NCI-H774 (cell line): ENCODE measurements around the gene PGM2.

Source experiments
- DNase-seq: peaks from one replicate; lab custom pipeline; 2025; lab: John Stamatoyannopoulos, UW

The PGM2 gene

DNA sequence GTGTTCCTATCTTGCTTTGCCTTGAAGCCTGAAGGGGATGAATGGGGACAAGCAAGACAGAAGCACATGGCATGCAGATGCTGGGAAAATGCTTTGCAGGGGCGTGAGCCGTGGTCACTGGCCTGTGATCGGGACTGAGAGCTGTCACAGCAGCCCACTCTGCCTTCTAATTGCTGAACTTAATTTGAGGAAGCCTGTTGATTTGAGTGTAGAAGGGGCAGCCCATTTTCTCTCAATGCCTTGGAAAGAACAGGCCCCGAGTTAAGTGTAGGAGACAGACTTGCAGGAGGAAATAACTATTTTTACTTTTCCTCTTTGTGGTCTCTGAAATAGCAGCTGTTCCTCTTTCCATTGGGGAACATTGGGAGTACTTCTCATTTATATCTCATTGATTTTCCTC, 38.3 kb downstream of the PGM2 start:
- no peak for DNase-seq

DNA sequence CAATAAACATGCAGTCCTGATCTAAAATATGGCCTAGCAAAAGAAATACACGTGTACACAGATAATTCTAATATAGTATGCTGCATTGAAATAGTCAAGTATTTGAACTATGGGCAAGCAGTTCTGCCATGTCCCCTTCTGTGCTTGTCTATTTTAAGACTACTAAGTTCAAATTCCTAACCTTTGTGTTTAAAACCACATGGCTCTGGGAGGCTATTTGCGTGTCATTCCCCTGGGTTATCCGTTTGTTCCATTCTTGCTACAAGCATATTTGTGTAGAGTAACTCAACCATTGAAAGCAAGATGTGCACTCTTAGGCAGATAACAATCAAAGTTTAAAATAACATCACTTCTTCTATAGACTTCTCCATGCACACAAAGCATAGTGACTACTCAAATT, 39.0 kb downstream of the PGM2 start:
- DNase-seq, result no peak

DNA sequence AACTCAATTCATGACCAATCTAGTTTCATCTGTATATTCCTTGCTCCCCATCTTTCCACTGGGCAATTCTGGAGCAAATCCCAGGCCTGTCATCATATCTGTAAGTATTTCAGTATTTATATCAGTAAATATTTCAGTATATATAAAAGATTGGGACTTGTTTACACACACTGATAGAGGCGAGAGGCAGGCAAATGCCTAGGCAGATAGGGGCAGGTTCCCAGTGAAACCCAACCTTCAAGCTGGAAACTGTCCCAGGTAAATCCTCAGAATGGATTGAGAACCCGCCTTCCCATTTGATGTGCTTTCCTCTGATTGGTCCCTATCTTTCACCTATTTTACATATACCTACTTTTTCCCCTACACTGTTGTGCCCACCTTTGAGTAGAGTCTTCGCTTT, 40.6 kb downstream of the PGM2 start:
- no peak for DNase-seq

DNA sequence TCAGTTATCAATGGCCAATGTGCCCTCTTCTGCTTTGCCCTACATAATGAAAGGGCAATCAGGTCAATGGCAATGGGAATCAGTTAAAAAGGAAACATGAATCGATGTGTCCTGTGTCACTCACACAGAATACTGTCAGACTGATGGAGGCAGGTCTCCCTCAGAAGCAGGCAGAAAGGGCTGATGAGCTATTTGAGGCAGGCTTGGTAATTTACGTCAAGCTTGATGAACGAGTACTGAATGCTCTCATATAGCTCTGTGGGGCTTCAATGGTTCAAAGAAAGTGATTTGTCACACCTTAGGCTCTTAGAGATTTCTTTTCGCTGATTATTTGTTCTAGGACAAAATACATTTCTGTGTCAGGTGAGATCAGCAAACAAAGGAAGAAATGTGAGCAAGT, 41.8 kb downstream of the PGM2 start:
- DNase-seq, result no peak

DNA sequence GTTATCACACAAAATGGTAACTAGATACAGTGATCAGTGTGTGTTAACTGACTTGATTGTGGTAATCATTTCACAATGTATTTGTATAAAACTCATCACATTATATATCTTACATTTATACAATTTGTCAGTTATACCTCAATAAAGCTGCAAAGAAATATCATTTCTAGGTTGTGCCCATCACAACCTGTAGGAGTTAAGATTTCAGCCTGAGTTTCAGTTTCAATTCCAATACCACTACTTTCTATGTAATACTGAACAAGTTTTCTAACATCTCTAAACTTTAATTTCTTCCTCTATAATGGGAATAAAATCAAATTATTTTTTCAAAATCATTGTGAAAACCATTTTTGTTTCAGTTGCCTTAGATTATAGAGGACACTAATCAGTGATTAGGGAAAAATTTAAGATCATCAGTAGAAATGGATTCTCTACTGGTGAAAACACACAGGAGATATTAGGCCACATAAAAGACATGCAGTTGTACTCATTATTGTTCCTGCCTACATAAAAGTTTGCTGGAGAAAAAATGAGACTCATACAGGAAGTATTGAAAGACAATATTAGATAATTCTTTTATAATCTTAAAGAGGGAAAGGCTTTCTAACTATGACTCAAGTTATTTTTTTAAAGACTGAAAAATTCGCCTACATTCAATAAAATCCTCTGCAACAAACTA, 46.0 kb downstream of the PGM2 start:
- no peak for DNase-seq

DNA sequence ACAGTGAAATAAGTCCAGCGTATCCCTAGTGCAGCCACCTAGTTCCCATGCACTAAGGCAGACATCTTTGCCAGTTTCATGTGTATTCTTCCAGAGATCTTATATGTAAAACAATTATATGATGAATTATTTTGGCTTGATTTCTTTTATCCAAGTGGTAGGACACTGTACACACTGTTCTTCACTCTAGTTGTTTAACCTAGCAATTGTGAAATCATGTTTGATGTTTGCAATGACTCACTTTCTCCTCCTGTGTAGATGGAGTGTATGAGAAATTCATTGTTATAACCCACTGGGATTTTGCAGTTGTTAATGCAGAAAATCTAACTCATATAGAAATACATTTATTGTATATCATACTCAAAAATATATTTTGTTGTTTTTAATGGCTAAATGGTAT, 46.9 kb downstream of the PGM2 start:
- peak; percentile 1 for DNase-seq

DNA sequence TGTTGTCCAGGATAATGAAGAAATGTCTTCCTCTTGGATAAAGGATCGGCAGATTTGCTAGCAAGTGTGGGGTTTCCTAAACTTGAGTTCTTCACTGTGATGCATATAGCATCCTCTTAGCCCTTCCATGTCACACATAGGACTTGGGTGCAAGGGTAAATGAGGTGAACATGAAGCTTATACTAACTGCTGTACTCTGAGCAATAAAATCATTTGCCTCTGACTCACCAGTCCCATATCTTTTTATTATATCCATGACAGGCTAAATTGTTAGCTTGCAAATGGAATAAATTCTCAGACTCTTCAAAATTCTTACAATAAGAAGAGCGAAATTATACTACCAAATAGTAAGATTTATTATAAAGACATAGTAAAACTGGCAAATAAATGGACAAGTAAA, 49.7 kb downstream of the PGM2 start:
- DNase-seq, result no peak

DNA sequence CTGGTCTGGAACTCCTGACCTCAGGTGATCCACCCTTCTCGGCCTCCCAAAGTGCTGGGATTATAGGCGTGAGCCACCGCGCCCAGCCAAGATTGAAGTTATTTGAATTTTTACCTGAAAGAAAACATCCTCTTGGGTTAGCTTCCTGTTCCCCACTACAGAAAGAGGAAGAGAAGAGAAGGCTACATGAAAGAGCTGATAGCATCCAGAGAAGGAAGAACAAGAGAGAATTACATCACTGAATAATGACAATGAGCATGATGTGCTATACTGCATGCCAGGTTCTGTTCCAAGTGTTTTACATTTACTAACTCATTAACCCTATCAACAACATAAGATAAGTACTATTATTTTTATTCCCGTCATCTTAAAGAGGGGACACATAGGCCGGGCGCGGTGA, 52.9 kb downstream of the PGM2 start:
- DNase-seq, result no peak

DNA sequence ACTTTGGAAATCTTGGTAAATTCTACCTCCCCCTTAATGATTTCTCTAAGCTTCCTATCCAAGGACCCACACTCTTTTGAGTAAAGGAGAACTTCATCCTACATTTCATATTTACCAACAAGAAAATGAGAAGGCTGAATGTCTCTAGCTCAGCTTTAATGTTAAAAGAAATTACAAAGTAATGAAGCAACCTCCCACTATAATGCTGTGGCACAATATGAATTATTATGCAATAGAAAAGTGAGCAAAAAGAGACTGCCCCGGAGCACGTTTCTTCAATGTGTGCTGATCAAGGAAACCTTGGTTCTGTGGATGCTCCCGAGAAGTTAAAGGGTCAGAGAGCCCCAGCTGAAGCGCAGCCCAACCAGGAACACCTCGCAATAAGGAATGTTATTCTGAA, 55.3 kb downstream of the PGM2 start:
- DNase-seq, result no peak

DNA sequence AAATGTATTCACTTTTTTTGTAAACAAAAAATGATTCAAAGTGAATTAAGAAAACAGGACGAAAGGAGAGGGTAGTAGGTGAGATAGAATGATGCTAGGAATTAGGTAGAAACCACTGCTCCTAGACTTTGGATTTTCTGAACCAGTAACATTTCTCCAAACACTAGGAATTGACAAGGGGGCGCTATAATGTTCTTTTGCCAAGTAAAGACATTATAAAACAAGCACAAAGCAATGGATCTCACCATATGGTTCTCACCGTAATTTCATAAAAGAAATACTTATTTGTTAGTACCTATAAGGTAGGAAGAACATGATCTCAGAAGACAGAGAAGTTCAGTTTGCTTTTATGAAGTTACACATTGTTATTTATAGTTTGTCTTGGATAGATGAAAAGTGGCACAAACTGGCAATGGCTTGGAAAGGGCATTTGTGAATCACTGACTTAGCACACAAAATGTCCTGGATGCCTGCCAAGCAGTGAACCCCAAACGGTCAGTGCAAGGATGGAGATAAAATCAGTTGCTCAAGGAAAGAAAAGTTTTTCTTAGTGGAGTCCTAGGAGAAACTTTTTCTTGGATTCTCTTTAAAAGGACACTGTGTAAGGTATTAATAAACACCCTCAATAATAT, 56.3 kb downstream of the PGM2 start:
- DNase-seq, result no peak

DNA sequence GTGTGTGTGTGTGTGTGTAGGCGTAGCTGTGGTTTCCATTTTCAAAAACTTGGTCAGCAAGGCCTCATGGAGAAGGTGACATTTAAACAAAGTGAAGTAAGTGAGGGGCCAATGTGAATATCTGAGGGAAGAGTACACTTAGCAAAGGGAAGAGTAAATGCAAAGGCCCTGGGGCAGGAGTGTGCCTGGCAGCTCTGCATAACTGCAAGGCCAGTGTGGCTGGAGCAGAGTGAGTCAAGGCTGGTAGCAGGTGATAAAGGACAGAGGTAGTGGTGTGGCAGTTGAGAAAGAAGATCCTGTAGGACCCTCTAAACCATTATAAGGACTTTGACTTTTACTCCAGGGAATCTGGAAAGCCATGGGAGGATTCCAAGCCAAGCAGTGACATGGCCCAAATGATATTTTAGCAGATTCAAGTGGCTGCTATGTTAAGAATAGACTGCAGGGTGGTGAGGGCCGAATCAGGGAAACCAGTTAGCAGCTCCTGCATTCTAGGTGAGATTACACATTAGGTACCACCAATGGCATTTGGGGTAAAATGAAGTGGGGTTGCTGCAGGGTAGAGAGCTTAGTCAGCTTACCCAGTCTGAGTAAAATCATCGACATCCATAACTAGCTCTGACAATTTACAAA, 58.5 kb downstream of the PGM2 start:
- no peak for DNase-seq

DNA sequence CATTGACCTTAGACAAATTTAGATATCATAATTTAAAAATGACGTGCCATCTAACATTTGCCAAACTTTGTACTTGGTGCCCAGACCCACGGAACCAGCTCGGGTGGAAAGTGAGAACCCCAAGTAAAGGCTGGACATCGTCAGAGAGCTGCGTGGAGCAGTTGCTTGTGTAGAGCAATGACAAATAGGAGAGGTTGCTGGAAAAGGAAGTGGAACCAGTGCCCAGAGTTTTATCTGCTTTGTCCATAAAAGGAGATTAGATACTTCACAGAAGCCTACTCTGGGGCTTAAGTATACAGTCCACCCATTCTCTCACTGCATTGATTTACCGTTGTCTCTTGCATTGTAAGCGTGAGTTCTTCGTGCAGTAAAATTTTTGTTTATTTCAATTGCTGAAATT, 59.0 kb downstream of the PGM2 start:
- DNase-seq, result no peak

DNA sequence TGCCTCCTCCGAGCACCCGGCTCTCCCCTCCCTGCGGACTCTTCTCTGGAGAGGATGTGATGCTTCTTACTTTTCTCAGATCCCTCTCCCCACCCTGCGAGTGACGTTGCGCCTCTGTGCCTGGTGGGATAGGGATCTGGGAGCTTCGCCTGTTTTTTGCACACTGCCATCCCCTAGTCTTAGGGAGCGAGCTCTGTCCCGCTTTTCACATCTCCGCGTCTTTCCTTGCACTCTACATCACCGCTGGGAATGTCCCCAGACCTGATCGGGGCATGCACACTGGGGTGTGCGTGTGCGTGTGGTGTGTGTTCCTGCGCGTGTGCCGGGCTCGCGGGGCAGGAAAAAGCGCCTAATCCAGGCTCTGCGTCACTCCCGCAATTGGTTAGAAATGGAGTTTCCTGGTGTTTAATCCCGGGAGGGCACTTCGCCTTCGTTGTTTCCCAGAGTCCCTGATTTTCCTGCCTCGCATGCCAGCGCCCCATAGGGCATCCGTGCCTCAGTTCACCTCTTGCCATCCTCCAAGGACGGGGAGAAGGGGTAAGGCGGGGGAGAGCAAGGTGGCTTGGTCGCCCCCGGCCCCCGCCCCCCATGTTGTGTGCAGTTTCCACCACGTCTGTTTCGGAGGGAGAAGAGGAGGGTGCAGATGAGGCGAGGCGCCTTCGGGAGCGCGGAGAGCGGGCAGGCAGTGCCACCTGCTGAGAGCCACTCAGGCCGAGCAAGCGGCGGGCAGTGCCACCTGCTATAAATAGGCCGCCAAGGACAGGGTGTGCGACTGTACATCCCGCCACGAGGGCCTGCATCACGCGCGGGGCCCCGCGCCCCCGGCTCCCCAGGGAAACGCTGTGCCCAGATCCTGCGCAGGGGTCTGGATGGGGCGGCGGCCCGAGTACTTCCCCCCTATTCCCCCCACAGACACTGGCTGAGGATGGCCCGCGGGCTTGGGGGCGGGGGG, 63.6 kb downstream of the PGM2 start:
- DNase-seq, result peak; percentile 55

DNA sequence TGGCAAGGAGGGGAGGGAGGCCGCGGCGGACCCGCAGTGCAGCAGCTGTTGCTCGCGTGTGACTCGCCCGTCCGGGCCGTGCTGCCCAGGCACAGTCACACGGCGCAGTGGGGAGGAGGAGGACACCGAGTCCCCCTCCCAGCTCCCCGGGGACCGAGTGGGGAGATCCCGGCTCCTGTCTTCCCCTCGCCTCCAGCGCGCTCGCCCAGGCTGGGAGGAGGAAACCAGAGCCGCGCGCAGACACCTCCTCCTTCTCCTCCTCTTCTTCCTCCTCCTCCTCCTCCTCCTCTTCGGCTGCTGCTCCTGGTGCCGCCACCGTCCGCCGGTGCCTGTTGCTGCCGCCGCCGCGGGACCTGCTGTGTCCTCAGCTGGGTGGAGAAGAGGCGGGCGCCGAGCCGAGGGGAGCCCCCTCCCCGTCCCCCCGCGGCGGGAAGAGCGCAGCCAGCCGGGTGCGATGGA, 64.3 kb downstream of the PGM2 start, which contains the start of gene TBC1D1:
Gene TBC1D1 (plus strand): TSS at position 284 of the 459 bp plus-strand sequence. CDS start 11,012 bp downstream, outside the sequence.
- DNase-seq, result peak; percentile 27

DNA sequence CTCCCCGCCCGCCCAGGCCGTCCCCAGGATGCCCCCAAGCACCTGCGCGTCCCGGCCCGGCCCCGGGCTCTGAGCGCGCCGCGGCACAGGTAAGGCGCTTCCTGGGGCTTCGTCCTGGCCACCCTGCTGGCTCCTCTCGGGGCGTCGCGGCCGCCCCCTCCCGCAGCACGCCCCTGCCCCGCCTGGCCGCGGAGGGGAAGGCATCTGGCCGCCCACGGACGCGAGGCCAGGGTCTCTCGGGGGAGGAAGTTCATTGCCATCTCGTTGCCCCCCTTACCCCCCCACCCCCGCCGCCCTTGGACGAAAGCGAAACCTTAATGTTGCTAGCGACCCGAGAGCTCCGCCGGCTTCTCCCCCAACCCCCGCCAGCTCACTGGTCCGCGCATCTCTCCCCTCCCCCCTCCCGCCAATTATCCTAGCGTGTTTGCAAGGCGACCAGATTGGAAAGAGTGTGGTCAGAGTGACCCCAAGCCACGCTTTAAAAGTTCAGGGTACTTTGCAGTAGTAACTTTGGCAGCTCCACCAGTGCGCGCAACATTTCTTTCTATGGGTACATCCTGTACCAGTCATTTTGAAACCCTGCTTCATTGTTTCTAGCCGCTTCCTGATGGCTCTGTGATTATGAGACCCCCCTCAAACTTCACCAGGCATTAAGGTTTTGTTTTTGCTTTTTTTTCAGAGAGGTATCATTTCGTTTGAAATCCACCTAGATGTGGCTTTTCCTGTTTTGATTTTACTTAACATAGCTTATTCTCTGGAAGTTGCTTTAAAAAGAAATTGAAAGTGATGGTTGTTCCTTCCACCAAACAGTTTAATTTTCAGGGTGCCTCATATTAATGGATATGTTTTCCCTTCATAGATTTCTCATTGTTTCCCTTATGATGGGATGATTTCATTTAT, 65.0 kb downstream of the PGM2 start:
- peak; percentile 20 for DNase-seq

DNA sequence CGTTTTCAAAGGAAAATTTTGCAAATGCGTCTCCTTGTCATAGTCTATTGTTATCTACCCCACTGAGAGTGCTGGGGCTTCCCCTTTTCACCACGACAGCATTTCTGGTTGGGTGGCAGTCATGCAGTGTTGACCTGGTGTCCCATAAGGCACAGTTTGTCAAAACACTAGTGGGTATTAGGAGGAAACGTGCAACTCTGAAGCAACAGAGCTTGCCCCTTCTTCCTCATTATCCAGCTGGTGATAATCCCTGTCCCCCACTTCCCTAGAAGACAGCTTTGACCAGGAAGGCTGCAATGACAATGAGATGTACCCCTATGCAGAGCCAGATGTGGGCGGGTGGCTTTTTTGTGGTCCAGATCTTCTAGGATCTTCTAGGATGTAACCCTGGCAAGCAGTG, 66.2 kb downstream of the PGM2 start:
- DNase-seq, result no peak

DNA sequence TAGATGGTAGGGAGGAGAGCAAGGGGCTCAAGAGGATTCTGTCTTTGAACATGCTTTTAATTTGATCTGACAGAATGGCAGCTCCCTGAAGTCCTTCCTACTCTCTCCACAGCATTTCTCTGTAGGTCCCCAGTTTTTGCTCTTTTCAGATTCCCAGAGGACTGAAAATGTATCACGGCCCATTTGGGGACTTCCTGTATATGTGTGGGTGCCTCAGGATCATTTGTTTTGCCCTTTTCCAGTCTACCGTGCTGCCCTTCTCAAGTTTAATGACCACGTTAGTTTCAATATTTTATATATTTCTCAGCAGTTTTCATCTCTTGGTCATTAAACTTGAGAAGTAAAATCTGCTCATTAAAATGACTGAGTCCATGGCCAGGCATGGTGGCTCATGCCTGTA, 66.7 kb downstream of the PGM2 start:
- DNase-seq, result no peak

DNA sequence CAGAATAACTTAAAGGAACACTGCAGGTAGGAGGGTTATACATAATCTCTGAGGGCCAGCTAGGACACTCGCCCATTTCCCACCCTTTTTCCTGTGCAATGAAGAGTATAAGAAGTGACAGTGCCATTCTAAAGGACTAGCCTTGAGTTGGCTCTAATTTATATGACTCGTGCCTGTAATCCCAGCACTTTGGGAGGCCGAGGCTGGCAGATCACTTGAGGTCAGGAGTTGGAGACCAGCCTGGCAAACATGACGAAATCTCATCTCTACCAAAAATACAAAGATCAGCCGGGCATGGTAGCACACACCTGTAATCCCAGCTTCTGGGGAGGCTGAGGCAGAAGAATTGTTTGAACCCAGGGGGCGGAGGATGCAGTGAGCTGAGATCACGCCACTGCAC, 68.8 kb downstream of the PGM2 start:
- no peak for DNase-seq

DNA sequence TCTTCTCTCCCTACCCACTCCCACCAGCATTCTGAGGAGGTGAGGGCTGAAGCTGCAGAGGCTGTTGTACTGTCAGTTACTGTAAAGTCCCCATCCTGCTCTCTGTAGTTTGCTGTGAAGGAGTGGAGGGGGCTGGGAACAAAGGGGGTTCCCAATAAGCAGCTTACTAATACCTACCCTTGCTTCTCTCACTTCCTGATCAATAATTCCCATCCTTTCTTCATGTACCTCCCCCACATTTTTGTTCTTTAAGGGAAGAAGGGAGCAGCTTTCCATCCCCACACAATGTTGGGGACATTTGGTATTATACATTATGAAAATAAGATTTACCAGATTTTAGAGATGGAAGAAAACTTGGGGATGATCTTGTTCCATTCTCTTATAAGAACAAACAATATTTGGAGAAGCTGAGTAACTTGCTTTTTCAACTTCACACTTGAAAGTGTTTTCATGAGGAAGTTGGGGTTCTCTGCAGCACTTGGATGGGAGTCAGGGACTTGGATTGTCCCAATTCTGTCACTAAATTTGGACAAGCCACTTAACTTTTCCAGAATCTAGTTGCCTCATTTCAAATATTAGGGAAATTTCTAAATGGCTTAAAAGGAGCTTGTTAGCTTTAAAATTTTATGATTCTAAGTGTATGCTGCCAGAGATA, 69.8 kb downstream of the PGM2 start:
- no peak for DNase-seq

DNA sequence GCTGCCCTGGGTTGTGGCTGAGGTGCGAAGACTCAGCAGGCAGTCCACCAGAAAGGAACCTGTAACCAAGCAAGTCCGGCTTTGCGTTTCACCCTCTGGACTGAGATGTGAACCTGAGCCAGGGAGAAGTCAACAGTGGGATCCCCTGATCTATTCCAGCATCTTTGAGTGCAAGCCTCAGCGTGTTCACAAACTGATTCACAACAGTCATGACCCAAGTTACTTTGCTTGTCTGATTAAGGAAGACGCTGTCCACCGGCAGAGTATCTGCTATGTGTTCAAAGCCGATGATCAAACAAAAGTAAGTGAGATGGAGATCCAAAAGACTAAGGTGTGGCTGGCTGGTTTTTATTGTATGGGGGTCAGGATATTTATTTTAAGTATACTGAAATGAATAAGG, 75.7 kb downstream of the PGM2 start:
- DNase-seq, result no peak
